C4-2B (cell line): ENCODE measurements around the gene ABCA4.

Source experiments
- CTCF ChIP-seq: fragments of 450-650 bp; conservative IDR thresholded peaks from 2 replicates; pipeline ENCODE4 v1.5.1; 2017; ENCODE audit warnings: mild to moderate bottlenecking
- ZFX ChIP-seq: fragments of 450-650 bp; IDR thresholded peaks from 2 replicates; pipeline ENCODE4 v1.6.1; 2017

DNA sequence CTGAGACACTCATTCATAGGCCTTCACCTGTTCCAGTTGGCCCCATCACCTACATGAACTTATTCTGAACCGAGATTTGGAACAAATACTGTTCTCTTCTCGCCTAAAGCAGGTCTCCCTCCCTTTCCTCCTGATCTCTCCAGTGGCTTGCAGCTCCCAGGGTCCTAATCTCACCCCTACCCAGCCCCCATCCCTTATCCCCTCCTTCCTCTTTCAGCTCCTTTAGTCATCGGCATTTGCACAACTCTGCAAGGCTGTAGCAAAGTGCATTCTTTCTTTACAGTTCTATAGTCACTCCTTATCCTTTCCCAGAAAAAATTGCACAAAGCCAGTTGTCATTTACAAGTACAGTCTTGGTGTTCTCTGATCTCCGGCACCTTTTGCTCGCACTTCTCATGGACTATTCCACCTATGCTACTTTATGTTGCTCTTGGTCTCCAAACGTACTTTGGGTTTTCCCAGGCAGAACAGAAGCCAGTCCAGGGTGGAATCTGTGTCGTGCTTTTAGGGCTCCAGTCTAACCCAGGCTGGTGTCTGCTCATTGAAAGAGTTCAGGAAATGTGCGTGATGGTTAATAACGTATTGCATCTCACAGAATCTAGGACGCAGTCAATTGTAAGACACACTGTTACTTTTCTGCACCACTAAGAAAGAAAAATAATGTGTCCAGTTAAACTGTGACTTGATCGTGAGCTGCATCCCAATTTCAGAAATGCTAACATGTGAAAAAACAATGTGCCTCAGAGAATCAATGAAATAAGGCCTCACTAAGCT lies 965 bp downstream of the ABCA4 start:
- TF ChIP-seq CTCF (no peak), ZFX (no peak)
